T-helper 1 cell treated with Interleukin-12 subunit alpha and Interleukin-12 subunit beta and Interleukin-4 antibody, amounts not matched to agents 30 μg/mL and 1 μg/mL, for 36 hours (primary cell): ENCODE data around the gene LZTR1.
"Not testable (repeated sequence)": the region's sequence is repeated elsewhere in the genome, so short reads cannot be mapped to it uniquely, and the experiment has no call there.

ENCODE experiments used
- H3K27ac Mint-ChIP-seq: one replicate; pipeline ENCODE4 v1.8.0; 2021; ENCODE audit warnings: mild to moderate bottlenecking, mixed read lengths
- H3K27me3 Mint-ChIP-seq: one replicate; pipeline ENCODE4 v1.8.0; 2021; ENCODE audit warnings: low read depth, mixed read lengths
- H3K36me3 Mint-ChIP-seq: one replicate; pipeline ENCODE4 v1.8.0; 2021; ENCODE audit warnings: low read depth, mixed read lengths
- H3K4me1 Mint-ChIP-seq: one replicate; pipeline ENCODE4 v1.8.0; 2021; ENCODE audit warnings: low read depth, mixed read lengths
- H3K4me3 Mint-ChIP-seq: one replicate; pipeline ENCODE4 v1.8.0; 2021; ENCODE audit warnings: mild to moderate bottlenecking, moderate library complexity, mixed read lengths
- H3K9me3 Mint-ChIP-seq: one replicate; pipeline ENCODE4 v1.8.0; 2021; ENCODE audit warnings: mixed read lengths

Gene LZTR1

GRCh38 chr22:21029486-21030025 is 47.5 kb downstream of the LZTR1 start:
- Mint-ChIP-seq H3K4me3 (no peak overlapping the region), H3K9me3 (no peaks in the 10 kb centered on the region), H3K27ac (no peak overlapping the region), H3K4me1 (peaks cover 13% of the 10 kb centered on the region), H3K27me3 (peaks cover 32% of the 10 kb centered on the region), H3K36me3 (no peaks in the 10 kb centered on the region)

- Mint-ChIP-seq H3K36me3 (no peaks in the 10 kb centered on the region), H3K4me1 (peaks cover 12% of the 10 kb centered on the region), H3K4me3 (no peak overlapping the region), H3K9me3 (no peaks in the 10 kb centered on the region), H3K27me3 (peaks cover 34% of the 10 kb centered on the region), H3K27ac (no peak overlapping the region)
These were observed 47.9 kb downstream of the LZTR1 start for GRCh38 chr22:21030032-21030431.

- no peaks in the 10 kb centered on the region for H3K36me3 Mint-ChIP-seq
- no peak overlapping the region for H3K4me3 Mint-ChIP-seq
- H3K4me1 Mint-ChIP-seq: peaks cover 5% of the 10 kb centered on the region
- H3K27me3 Mint-ChIP-seq: peaks cover 40% of the 10 kb centered on the region
- no peak overlapping the region for H3K27ac Mint-ChIP-seq
- H3K9me3 Mint-ChIP-seq: no peaks in the 10 kb centered on the region
These were observed 48.8 kb downstream of the LZTR1 start for GRCh38 chr22:21030621-21031544.

GRCh38 chr22:21031545-21032036 is 49.5 kb downstream of the LZTR1 start:
- Mint-ChIP-seq H3K27ac (no peak overlapping the region), H3K27me3 (peaks cover 40% of the 10 kb centered on the region), H3K4me3 (no peak overlapping the region), H3K9me3 (no peaks in the 10 kb centered on the region), H3K4me1 (peaks cover 5% of the 10 kb centered on the region), H3K36me3 (no peaks in the 10 kb centered on the region)

GRCh38 chr22:21032037-21032867 is 50.2 kb downstream of the LZTR1 start, which contains the start of gene SLC7A4:
Gene SLC7A4, minus strand, starts transcription at chr22:21032561. Its CDS starts 749 bp downstream, at chr22:21031812.
- peaks cover 40% of the 10 kb centered on the region for H3K27me3 Mint-ChIP-seq
- H3K9me3 Mint-ChIP-seq: no peaks in the 10 kb centered on the region
- H3K36me3 Mint-ChIP-seq: no peaks in the 10 kb centered on the region
- H3K4me3 Mint-ChIP-seq: no peak within 1 kb of the TSS
- peaks cover 5% of the 10 kb centered on the region for H3K4me1 Mint-ChIP-seq
- H3K27ac Mint-ChIP-seq: no peak within 1 kb of the TSS

- no peak overlapping the region for H3K4me3 Mint-ChIP-seq
- no peaks in the 10 kb centered on the region for H3K9me3 Mint-ChIP-seq
- peaks cover 40% of the 10 kb centered on the region for H3K27me3 Mint-ChIP-seq
- no peaks in the 10 kb centered on the region for H3K36me3 Mint-ChIP-seq
- no peak overlapping the region for H3K27ac Mint-ChIP-seq
- H3K4me1 Mint-ChIP-seq: peaks cover 5% of the 10 kb centered on the region
These were observed 51.0 kb downstream of the LZTR1 start for GRCh38 chr22:21032868-21033688.

- Mint-ChIP-seq H3K4me3 (no peak overlapping the region), H3K27ac (no peak overlapping the region), H3K9me3 (no peaks in the 10 kb centered on the region), H3K4me1 (peaks cover 5% of the 10 kb centered on the region), H3K36me3 (no peaks in the 10 kb centered on the region), H3K27me3 (peaks cover 45% of the 10 kb centered on the region)
These were observed 51.8 kb downstream of the LZTR1 start for GRCh38 chr22:21033895-21034294.

- Mint-ChIP-seq H3K27me3 (peaks cover 47% of the 10 kb centered on the region), H3K27ac (no peak overlapping the region), H3K4me1 (peaks cover 5% of the 10 kb centered on the region), H3K36me3 (no peaks in the 10 kb centered on the region), H3K4me3 (no peak overlapping the region), H3K9me3 (no peaks in the 10 kb centered on the region)
These were observed 52.9 kb downstream of the LZTR1 start for GRCh38 chr22:21034989-21035388.

GRCh38 chr22:21038405-21038804 is 56.3 kb downstream of the LZTR1 start:
- Mint-ChIP-seq H3K27ac (no peak overlapping the region), H3K4me3 (no peak overlapping the region), H3K27me3 (peaks cover 39% of the 10 kb centered on the region), H3K36me3 (no peaks in the 10 kb centered on the region), H3K4me1 (peaks cover 8% of the 10 kb centered on the region), H3K9me3 (no peaks in the 10 kb centered on the region)

- H3K4me3 Mint-ChIP-seq, H3K4me1 Mint-ChIP-seq, H3K9me3 Mint-ChIP-seq, H3K36me3 Mint-ChIP-seq, H3K27ac Mint-ChIP-seq: not testable (repeated sequence)
- H3K27me3 Mint-ChIP-seq: peaks cover 40% of the 10 kb centered on the region
These were observed 57.1 kb downstream of the LZTR1 start for GRCh38 chr22:21039158-21039557.

- no peaks in the 10 kb centered on the region for H3K36me3 Mint-ChIP-seq
- no peaks in the 10 kb centered on the region for H3K9me3 Mint-ChIP-seq
- H3K27me3 Mint-ChIP-seq: peaks cover 47% of the 10 kb centered on the region
- H3K27ac Mint-ChIP-seq: no peak overlapping the region
- H3K4me1 Mint-ChIP-seq: peaks cover 18% of the 10 kb centered on the region
- no peak overlapping the region for H3K4me3 Mint-ChIP-seq
These were observed 59.8 kb downstream of the LZTR1 start for GRCh38 chr22:21041937-21042336.

GRCh38 chr22:21042978-21043859 is 61.1 kb downstream of the LZTR1 start:
- H3K36me3 Mint-ChIP-seq: no peaks in the 10 kb centered on the region
- H3K4me3 Mint-ChIP-seq: no peak overlapping the region
- no peak overlapping the region for H3K27ac Mint-ChIP-seq
- peaks cover 18% of the 10 kb centered on the region for H3K4me1 Mint-ChIP-seq
- H3K9me3 Mint-ChIP-seq: no peaks in the 10 kb centered on the region
- peaks cover 47% of the 10 kb centered on the region for H3K27me3 Mint-ChIP-seq

- Mint-ChIP-seq H3K4me1 (peaks cover 18% of the 10 kb centered on the region), H3K27me3 (peaks cover 42% of the 10 kb centered on the region), H3K4me3 (no peak overlapping the region), H3K27ac (no peak overlapping the region), H3K36me3 (no peaks in the 10 kb centered on the region), H3K9me3 (no peaks in the 10 kb centered on the region)
These were observed 61.9 kb downstream of the LZTR1 start for GRCh38 chr22:21043860-21044535.
